Measurements from ENCODE around the gene CFAP45. TPM values are rescaled to one million over a fixed set of nuclear protein-coding genes. Genes with fewer than 3 reads are reported as not detected.

Gene CFAP45
- total and polyA plus RNA-seq, 2 experiments from 2014 or later, result 0.36 TPM; not detected in 1

GRCh38 chr1:159829822-159830465 is 70.0 kb downstream of the CFAP45 start:
- no peak overlapping the region for H3K4me3 Mint-ChIP-seq
- Histone ChIP-seq H3K36me3 (ENCODE audit: insufficient read depth) (no peaks in the 10 kb centered on the region), H3K4me1 (ENCODE audit: insufficient read depth) (no peaks in the 10 kb centered on the region; the same call in 1 of the 2 replicates), H3K4me2 (no peak overlapping the region), H3F3A (replicated peaks; ENCODE audit: low read depth) (no peaks in the 10 kb centered on the region), H3K4me3 (no peak overlapping the region), H3K9me2 (ENCODE audit: insufficient read depth) (no peaks in the 10 kb centered on the region), H3K27me3 (ENCODE audit: insufficient read depth) (no peaks in the 10 kb centered on the region), H3K27ac (ENCODE audit: low read depth) (no peak overlapping the region), H4K20me1 (replicated peaks; ENCODE audit: insufficient read depth) (no peaks in the 10 kb centered on the region), H3K79me2 (replicated peaks; ENCODE audit: insufficient read depth) (no peaks in the 10 kb centered on the region), H2AFZ (no peak overlapping the region)
- no peaks in the 10 kb centered on the region; the same call in 2 of the 3 replicates for H3K9me3 Mint-ChIP-seq
- peaks cover 6% of the 10 kb centered on the region for H3K27me3 Mint-ChIP-seq (ENCODE audit: insufficient read depth, low read depth, poor library complexity)
- no peak for TF ChIP-seq POLR2AphosphoS5 (IDR thresholded peaks at IDR 0.05; ENCODE audit: low read depth)
- no peak for TF ChIP-seq CTCF (conservative IDR thresholded peaks at IDR 0.05; ENCODE audit: low read depth in 2 of 2)
- TF ChIP-seq ZNF331 (CRISPR knock-in tag; IDR thresholded peaks at IDR 0.05; ENCODE audit: low read depth), result no peak
- TF ChIP-seq REST (IDR thresholded peaks at IDR 0.05; ENCODE audit: unreplicated experiment), result no peak
- H3K4me1 Mint-ChIP-seq, result peaks cover 14% of the 10 kb centered on the region
- DNase-seq (ENCODE audit: low spot score), result no peak
- no peak for ATAC-seq
- no peak overlapping the region for H3K27ac Mint-ChIP-seq
- no peaks in the 10 kb centered on the region for H3K36me3 Mint-ChIP-seq (ENCODE audit: low read depth)

GRCh38 chr1:159829273-159829634 is 70.7 kb downstream of the CFAP45 start:
- no peak overlapping the region for H3K4me3 Mint-ChIP-seq
- no peak overlapping the region for H3K27ac Mint-ChIP-seq
- no peaks in the 10 kb centered on the region for H3K36me3 Mint-ChIP-seq (ENCODE audit: low read depth)
- Histone ChIP-seq H3K27me3 (ENCODE audit: insufficient read depth) (no peaks in the 10 kb centered on the region), H3F3A (replicated peaks; ENCODE audit: low read depth) (no peaks in the 10 kb centered on the region), H3K79me2 (replicated peaks; ENCODE audit: insufficient read depth) (no peaks in the 10 kb centered on the region), H4K20me1 (replicated peaks; ENCODE audit: insufficient read depth) (no peaks in the 10 kb centered on the region), H3K27ac (ENCODE audit: low read depth) (no peak overlapping the region), H3K36me3 (ENCODE audit: insufficient read depth) (no peaks in the 10 kb centered on the region), H3K4me1 (ENCODE audit: insufficient read depth) (no peaks in the 10 kb centered on the region; the same call in 1 of the 2 replicates), H3K4me3 (no peak overlapping the region), H3K9me2 (ENCODE audit: insufficient read depth) (no peaks in the 10 kb centered on the region), H3K4me2 (no peak overlapping the region), H2AFZ (no peak overlapping the region)
- H3K4me1 Mint-ChIP-seq, result peaks cover 14% of the 10 kb centered on the region
- DNase-seq (ENCODE audit: low spot score) (peak; percentile 75), ATAC-seq (peak; percentile 98)
- peaks cover 8% of the 10 kb centered on the region for H3K27me3 Mint-ChIP-seq (ENCODE audit: insufficient read depth, low read depth, poor library complexity)
- no peaks in the 10 kb centered on the region; the same call in 1 of the 3 replicates for H3K9me3 Mint-ChIP-seq
- TF ChIP-seq ETS1 (IDR thresholded peaks at IDR 0.05), result no peak
- no peak for TF ChIP-seq ZNF462 (CRISPR knock-in tag; IDR thresholded peaks at IDR 0.05)
- no peak for TF ChIP-seq NANOG (IDR thresholded peaks at IDR 0.05; ENCODE audit: borderline replicate concordance)

All from GM23338 (cell line).